SK-MEL-5 (cell line): ENCODE measurements around the gene ISYNA1. TPM values are rescaled to one million over a fixed set of nuclear protein-coding genes. Genes with fewer than 3 reads are reported as not detected.

Experiments
- DNase-seq: peaks from one replicate; pipeline ENCODE4 v3.0.0-alpha.2; 2016; ENCODE audit warnings: low read depth, low spot score
- in situ Hi-C: cut with HindIII; loops from 2 replicates; pipeline ENCODE4 v1.10.0; 2016; ENCODE audit warnings: low sequenced_read_pairs, high pct_unique_total_duplicates, low pct_unique_long_range_greater_than_20kb
- total RNA-seq: library from RNA; depleted of rRNA; stranded (reverse); fragments of >200 nt; shearing (Covaris generic); gene quantifications from 2 replicates; pipeline ENCODE4 v1.2.3, GENCODE V29; 2014

Gene ISYNA1
- total RNA-seq, 1 experiment from 2014 or later, result 8.3 TPM

DNA sequence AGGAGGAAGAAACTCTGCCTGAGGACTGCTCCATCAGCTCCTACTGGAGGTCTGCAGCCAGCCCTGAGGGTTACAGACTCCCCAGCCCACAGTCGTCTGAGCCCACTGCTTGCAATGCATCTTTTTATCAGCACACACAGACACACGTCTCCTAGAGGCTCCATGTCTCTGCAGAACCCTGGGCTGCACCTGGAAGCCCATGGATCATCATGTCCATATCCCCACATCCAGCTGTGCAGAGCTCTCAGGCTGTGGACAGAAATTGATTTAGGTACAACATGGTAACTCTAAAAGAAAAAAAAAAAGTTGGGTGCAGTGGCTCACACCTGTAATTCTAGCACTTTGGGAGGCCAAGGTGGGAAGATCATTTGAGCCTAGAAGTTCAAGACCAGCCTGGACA lies 32.9 kb upstream of the ISYNA1 start:
- in situ Hi-C loops, result no loop called here
- no peak for DNase-seq

DNA sequence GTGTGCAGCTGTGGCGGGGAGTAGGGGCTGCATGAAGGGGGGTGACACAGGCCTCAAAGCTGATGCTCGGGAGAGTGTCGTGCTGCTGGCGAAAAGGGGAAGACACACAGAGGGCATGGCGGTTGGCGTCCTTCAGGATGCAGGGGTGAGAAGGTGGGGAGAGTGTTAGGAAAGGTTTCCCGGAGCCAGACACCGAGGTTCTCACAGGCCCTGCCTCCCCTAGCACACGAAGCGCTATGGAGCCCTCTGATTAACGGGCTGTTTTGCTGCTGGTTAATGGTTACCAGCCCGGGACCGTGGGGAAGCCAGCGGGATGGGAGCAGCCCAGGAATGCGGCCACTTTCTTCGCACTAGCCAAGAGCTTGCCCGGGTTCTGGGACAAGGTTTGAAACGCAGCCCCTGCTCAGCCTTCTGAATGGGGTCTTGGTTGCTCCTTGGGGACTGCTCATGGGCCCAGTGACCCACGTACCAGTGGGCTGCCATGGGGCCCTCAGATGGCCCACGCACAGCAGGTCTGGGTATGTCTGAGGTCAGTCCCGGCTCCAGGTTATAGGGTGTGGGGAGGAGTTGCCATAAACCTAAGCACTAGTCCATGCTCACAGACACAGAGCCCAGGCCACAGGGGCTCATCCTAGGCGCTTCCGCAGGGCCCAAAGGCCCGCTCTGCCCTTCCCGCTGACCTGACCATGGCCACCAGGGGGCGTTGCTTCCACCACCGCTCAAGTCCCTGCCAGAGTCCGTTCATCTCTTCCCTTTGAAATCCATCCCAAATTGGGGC lies 31.3 kb upstream of the ISYNA1 start:
- in situ Hi-C loops, result no loop called here
- DNase-seq, result peak; percentile 63

DNA sequence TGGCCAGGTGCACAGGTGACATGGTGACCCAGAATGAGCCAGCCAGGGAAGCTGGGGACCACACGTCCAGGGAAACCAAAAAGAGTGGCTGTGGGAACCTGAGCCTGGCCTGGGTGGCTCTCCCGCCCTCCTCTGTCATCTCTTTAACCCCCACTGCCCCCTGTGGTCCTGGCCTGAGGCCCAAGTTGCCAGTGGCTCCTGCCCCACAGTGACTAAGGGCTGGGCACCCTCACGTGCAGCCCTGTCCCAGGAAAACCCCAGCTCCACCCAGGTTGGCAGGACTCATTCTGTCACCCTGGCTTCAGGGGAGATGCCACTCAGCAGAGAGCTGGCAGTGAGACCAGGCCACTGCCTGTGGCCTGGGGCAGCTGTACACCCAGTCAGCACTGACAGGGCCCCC lies 30.6 kb upstream of the ISYNA1 start:
- in situ Hi-C loops, result no loop called here
- DNase-seq, result no peak

DNA sequence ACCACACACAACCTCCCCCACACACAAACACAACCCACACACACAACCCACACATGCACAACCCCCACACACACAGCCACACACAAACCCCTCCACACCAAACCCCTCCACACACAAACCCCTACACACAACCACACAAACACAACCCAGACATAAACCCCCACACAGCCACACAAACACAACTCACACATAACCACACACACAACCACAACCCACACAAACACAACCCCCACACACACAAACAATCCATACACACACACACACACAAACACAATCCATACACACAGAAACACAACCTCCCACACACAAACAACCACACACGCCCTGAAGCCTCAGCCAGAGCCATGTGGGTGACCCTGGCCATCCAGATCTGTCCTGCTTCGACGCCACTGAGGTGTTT lies 30.0 kb upstream of the ISYNA1 start:
- no peak for DNase-seq
- in situ Hi-C loops, result no loop called here

DNA sequence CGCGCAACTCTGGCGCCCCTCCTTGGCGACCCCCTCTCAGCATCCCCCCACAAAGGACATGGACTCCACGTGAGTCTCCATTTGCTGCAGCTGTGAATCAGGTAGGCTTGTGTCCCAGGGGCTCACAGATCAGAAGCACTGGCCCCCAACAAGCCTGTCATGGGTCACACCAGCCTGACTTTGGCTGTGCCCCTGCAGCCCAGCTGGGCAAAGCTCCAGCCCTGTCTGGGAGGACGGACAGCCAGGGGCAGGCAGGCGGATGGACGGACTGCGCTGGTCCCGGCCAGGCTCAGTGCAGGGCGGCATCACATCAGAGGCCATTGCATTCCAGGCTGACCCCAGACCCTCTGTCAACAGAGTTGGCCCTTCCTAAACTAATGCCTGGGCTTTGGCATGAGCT lies 28.4 kb upstream of the ISYNA1 start:
- no peak for DNase-seq
- in situ Hi-C loops, result no loop called here

DNA sequence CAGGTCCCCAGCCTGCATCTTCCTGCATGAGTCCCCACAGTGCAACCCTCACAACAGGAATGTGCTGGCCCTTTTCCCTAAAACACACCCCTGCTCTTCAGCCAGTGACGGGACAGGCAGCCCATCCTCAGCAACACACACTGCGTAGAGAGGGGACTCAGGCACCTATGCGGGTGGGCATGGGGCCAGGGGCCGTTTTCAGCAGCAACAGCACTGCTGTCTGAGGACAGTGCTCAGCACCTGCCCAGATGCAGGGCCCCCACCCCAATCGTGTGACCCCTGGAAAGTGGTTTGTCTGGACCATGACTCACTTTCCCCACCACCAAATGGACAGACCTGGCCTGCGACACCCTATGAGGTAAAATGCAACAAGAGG lies 28.0 kb upstream of the ISYNA1 start:
- in situ Hi-C loops, result no loop called here
- no peak for DNase-seq

DNA sequence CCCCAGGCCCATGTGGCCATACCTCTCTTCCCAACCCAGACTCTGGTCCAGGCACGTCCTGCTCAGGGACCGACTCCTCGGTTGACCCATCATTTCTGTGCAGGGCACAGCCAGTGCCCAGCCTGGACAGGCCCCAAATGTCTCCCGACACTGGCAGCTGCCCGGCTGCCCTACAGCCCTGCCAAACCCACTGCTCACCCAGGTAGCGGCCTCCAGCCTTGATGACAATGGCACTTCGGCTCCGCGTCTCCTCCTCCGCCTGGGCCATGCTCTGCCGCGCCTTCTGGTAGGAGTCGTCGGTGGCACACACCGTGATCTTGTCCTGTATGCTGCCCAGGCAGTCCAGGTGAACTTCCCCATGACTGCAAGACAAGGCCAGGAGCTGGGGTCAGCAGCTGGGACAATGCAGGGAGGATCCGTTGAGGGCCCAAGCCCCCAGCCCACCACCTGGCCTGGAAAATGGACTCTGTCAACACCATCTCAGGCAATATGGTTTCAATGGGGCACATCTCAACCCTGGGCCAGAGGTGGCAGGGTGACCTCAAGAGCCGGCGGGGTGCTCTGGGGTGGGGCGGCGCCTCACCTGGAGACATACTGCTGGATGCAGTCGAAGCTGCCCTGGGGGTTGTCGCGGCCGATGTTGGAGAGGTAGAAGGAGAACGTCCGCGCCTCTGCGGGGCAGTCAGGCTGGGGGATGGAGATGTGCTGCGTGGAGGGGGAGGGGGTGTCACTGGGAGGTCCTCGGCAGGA lies 27.5 kb upstream of the ISYNA1 start:
- no peak for DNase-seq
- in situ Hi-C loops, result no loop called here

DNA sequence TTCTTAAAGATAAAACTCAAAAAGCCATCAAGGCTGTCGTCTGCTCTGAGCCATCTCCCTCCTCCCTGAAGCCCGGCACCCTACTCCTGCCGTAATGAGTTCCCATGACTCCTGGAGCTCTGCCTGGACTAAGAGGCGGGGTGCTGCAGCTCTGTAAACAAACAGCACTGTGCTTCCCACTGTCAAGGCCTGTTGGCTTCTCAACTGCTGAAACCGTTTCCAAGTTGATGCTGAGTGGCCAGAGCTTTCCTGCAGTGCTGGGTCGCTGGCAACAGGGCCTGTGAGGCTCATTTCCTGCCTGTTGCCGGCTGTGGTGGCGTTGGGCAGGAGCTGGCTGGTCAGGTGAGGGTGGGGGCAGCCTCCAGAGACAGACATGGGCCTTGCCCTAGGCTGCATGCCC lies 26.7 kb upstream of the ISYNA1 start:
- in situ Hi-C loops, result no loop called here
- no peak for DNase-seq

DNA sequence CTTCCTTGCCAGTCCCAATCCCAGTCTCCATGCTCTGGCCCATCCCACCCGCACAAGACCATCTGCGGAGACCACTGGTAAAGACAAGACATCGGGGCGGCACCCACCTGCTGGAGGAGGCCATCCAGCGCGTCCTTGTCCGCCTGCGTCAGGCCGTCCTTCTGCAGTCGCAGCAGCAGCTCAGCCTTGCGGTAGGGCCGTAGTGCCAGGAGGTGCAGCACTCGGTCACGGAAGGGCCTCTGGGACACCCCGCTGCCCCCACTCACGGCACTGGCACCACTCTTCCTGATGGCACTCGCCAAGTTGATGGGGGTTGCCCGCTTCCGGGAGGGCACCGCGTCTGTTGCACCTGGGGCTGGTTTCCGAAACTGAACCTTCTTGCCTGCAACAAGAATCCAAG lies 23.5 kb upstream of the ISYNA1 start:
- DNase-seq, result no peak
- in situ Hi-C loops, result no loop called here

DNA sequence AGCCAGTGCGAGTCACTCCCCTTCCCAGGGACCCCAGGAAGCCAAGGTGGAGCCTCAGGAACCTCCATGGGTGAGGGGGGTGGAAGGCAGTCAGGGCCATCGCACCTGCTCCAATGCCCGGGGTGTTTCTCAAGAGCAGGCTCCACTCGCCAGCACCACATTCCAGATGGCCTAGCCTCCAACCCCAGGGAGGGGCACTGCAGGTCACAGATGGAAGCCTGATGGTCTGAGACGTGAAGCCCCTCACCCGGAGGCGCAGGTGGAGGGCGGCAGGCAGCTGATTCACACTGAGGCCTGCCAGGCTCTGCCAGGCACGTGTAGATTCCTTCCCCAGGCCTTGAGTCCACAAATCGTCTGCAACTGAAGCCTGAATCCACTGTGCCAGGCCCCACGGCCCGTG lies 23.0 kb upstream of the ISYNA1 start:
- no peak for DNase-seq
- in situ Hi-C loops, result no loop called here

DNA sequence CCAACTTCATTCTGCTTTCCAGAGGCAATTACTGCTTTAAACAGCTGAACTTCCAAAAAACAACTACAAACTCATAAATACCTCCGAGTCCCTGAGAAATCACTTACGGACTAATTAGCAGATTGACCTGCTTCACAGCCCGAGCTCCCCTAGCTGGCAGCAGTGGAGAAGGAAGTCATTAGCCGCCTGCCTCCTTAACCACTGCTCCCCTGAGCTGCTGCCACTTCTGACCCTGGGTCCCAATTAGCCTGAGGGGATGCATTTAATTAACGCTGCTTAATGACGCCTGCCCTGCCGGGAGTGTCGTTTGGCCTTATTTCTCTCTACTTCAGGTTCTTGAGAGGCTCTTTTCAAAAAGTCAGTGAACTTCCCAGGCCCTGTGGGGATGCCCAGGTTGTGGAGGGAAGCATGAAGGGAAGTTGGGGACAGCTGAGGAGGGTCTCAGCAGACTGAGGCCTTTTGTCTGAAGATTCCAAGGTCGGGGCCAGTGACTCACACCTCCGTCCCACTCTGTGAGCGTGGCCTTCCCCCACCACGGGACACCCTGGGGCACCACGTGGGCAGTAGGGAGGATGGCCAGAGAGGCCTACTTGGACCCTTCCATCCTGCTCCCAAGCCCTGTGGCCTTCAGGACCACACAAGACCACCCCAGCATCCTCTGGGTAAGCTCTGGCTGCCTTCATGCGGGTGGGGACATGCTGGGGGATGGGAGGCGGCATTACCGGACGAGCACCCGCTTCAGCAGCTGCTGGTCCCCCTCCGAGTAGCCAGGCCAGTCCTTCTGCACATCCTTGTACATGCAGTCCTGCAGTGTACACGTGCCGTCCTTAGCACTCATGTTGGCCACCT lies 19.8 kb upstream of the ISYNA1 start:
- no peak for DNase-seq
- in situ Hi-C loops, result no loop called here

DNA sequence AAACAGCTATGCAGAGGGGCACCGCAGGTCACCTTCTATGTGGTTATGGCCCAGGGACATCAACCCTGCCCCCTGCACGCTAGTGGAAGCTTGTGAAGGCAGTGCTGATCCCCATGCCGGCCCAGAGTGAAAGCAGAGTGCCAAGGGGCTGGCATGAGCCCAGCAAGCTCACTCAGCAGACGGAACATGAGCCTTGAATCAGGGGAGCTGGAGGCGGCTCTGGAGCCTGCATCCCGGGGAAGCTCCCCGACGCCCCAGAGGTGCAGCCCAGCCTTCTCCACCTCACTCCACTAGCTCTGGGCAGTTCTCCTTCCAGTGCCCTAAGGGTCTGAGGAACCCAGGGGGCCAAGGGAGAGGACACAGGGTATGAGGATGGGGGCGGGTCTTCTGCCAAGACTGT lies 19.0 kb upstream of the ISYNA1 start:
- in situ Hi-C loops, result no loop called here
- no peak for DNase-seq

DNA sequence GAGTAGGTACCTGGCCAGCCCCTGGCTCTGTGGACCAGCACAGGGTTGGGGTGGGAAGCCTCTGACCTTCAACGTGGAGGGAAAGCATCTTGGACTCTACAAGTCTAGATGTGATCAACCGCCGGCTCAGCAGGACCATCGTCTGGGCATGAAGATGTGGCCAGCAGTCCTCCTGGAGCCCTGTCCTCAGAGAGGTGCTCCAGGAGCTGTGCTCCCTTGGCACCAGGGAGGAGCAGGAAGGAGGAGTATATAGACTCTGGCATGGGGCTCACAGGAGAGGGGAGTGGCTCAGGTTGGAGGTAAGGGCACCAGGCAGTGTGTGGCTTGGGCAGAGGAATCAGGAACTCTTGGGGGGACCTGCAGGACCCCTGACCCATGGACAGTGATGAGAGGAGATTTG lies 18.3 kb upstream of the ISYNA1 start:
- no peak for DNase-seq
- in situ Hi-C loops, result no loop called here

DNA sequence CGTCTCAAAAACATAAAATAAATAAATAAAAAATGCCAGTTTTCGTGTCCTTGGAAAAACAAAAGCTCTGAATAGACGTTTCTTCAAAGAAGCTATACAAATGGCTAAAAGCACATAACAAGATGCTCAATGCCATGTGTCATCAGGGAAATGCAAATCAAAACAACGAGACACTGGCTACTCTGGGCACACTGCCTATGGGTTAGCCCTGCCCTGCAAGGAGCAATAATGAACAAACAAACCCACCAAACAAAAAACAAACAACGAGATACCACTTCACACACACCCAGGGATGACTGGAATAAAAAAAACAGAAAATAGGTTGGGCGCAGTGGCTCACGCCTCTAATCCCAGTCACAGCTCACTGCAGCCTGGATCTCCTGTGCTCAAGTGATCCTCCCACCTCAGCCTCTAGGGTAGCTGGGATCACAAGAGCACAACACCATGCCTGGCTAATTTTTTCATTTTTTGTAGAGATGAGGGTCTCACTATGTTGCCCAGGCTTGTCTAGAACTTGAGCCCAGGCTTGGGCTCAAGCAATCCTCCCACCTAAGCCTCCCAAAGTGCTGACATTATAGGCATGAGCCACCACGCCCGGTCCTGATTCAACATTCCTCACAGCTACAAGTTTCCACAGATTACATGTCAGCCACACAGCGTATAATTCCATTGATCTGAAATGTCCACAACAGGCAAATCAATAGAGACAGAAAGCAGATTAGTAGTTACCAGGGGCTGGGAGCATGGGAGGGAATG lies 15.5 kb upstream of the ISYNA1 start:
- no peak for DNase-seq
- in situ Hi-C loops, result no loop called here

DNA sequence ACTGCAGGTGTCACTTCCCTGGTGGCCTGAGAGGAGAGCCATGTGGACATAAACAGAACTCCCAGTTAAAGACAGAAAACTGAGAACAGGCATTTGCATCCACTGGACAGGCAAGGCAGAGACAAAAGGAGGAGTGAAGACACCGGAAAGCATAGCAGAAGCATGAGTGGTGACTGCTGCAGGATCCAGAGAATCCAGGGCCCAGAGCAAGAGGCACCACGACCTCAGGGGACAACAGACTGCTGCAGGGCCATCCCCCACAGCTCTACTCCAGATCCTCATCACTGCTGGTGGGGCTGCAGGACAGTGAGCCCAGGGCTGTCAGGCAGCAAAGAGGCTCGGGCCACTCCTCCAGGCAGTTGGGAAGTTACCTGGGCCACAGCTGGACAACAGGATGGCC lies 14.5 kb upstream of the ISYNA1 start:
- in situ Hi-C loops, result no loop called here
- no peak for DNase-seq

DNA sequence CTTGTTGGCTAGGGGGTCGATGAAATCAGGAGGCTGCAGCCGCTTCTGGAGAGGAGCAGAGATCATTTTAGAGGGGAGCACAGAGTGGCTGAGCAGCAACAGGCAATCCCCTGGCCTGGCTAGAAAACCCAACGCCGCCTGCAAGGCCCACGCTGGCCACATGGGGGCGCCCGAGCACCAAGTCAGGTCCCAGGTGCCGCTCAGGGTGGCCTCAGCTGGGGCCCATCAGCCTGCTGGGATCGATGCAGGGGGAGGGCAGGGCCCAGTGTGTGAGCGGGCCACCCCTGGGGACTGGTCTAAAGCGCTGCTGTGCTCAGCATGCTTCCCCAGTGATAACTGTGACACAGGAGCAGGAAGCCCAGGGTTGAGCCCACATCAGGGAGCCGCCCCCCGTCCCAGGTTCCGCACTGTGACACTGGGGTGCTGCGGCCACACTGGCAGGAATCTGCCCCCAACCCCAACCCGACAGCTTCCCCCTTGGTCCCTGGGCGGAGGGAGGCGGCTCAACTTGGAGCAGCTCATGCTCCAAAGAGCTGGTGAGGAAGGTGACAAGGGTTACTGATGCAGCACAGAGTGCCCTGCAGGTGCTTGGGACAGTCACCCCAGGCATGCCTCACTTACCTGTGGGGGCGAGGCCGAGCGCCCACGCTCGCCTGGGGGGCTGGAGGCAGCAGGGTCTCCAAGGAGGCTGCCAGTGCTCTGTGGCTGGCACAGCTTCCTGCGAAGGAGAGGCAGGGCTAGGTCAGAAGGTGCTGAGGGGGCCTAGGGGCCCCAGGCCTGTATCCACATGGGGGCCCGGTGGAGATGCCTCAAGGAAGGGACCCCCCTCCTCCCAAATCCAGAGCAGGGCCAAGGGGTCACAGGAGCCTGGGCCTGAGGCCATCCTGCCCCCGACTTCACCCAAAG lies 13.3 kb upstream of the ISYNA1 start:
- in situ Hi-C loops, result no loop called here
- DNase-seq, result peak; percentile 64
